Measurements from ENCODE around the gene SIN3A.
A peak's percentile ranks its signal among the peaks of the same experiment; 100 is the strongest.

Gene SIN3A

DNA sequence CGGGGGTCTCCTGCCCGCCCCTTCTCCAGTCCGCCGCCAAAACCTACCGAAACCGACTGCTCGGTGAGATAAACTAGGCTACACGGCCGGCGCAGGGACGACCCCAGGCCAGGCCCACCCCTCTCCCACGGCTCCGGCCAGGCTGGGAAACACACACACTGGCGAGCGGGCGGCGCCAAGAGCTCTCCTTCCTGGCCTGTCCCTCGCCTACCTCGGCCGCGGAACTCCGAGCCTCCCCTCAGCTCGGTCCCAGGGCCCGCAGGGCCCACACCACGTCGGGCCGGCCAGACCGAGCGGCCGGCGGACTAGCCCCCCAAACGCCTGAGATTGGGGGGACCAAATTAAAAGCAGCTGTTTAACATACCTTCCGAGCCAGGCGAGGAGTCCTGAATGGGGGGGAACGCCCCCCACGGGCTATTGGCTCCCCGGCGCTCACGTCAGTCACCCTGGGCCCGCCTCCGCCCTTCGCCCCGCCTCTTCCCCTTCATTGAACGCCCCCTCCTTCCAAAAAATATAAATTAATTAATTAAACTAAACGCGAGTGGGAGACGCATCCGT lies 4.0 kb upstream of the SIN3A start:
- Mint-ChIP-seq H3K27me3 (ENCODE audit: low read depth) (no peaks in the 10 kb centered on the region), H3K4me3 (peak overlapping the region; percentile 87 to 93 (median 89)), H3K4me1 (peaks cover 14% of the 10 kb centered on the region), H3K36me3 (ENCODE audit: low read depth) (no peaks in the 10 kb centered on the region), H3K27ac (peak overlapping the region; percentile 16 to 100 (median 36)), H3K9me3 (no peaks in the 10 kb centered on the region)
- TF ChIP-seq, protein P1, sequence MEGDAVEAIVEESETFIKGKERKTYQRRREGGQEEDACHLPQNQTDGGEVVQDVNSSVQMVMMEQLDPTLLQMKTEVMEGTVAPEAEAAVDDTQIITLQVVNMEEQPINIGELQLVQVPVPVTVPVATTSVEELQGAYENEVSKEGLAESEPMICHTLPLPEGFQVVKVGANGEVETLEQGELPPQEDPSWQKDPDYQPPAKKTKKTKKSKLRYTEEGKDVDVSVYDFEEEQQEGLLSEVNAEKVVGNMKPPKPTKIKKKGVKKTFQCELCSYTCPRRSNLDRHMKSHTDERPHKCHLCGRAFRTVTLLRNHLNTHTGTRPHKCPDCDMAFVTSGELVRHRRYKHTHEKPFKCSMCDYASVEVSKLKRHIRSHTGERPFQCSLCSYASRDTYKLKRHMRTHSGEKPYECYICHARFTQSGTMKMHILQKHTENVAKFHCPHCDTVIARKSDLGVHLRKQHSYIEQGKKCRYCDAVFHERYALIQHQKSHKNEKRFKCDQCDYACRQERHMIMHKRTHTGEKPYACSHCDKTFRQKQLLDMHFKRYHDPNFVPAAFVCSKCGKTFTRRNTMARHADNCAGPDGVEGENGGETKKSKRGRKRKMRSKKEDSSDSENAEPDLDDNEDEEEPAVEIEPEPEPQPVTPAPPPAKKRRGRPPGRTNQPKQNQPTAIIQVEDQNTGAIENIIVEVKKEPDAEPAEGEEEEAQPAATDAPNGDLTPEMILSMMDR (IDR thresholded peaks at IDR 0.05; ENCODE audit: unreplicated experiment in 3 of 3), result no peak

DNA sequence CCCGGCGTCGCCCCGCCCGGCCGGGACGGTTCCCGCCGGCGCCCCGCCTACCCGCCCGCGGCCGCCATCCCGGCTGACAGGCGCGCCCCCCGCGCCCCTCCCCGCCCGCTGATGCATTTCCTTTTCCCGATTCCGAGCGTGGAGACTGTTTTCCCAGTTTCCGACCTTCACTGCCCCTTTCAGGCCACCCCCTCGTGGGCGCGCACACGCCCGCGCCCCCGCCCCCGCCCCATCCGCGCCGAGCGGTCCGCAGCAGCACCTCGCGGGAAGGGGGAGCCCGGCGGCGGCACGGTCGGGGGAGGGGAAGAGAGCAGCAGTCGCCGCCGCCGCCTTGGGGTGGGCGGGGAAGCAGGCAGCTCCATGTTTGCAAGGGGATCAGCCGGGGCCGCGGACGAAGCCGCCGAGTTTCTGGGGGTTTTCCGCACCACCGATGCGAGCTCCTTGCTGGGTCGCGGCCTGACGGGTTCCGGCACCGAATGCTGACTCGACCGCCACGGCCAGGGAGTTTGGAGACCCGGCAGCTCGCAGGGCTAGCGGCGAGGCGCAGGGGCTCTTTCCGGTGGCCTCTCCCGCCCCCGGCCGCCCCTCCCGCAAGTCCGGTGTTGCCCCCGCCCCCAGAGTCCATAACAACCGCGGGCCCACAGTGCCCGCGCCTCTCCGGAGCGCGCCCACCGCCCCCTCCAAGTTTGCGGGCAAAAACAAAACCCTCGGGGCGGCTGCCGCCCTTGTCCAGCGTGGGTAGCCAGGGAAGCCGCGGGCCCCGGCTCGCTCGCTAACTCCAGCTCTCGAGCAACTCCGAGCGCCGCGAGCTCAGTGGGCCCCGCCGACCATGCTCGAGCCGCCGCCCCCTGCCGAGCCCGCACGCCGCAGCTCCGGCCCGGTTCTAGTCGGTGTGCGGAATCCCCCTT lies 3.2 kb upstream of the SIN3A start:
- Mint-ChIP-seq H3K4me3 (peak overlapping the region; percentile 87 to 93 (median 89)), H3K4me1 (peaks cover 20% of the 10 kb centered on the region), H3K27ac (peak overlapping the region; percentile 98 to 100 (median 99))

DNA sequence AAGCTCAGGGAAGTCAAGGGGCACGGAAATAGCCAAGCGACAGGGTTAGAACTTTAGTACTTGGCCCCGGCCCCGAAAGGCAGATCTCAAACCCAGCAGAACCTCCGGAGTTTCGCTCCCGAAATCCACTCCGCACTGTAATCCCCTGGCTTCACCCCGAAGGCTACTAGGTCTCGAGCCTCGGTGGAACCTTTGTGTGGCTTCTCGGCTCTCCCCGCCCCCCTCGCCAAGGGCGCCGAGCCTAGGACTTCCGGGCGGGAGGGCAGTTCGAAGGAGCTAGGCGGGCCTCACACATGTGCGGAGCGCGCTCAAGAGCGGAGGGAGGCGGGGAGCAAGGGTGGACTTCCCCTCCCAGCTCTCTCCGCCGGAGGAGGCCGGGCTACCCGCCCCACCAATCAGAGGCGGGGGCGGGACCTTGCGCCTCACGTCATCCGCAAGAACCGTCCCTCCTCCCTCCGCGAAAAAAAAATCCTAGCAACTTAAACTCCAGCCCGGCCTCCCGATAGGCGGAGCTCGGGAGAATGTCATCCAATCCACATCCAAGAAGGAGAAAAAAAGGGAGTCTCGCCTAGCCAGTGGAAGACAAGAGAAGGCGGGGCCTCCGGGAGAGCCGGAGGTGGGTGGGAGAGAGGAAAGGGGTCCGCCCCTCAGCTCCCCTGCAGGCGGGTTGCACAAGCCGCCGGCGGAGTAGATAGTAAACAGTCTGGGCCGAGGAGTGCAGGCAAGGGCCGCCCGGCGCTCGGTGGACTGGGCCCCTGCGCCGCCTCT lies 2.4 kb upstream of the SIN3A start:
- TF ChIP-seq, protein P1 (IDR thresholded peaks at IDR 0.05; ENCODE audit: unreplicated experiment in 3 of 3), result no peak
- Mint-ChIP-seq H3K4me1 (peaks cover 26% of the 10 kb centered on the region), H3K36me3 (ENCODE audit: low read depth) (no peaks in the 10 kb centered on the region), H3K27me3 (ENCODE audit: low read depth) (no peaks in the 10 kb centered on the region), H3K4me3 (peak overlapping the region; percentile 93 to 98 (median 95)), H3K9me3 (no peaks in the 10 kb centered on the region), H3K27ac (peak overlapping the region; percentile 98 to 100 (median 99))

More for the DNA sequence above, 3.2 kb upstream of the SIN3A start:
- no peaks in the 10 kb centered on the region for H3K36me3 Mint-ChIP-seq (ENCODE audit: low read depth)
- TF ChIP-seq, protein P1 (IDR thresholded peaks at IDR 0.05; ENCODE audit: unreplicated experiment in 3 of 3), result no peak
- H3K9me3 Mint-ChIP-seq, result no peaks in the 10 kb centered on the region
- H3K27me3 Mint-ChIP-seq (ENCODE audit: low read depth), result no peaks in the 10 kb centered on the region

DNA sequence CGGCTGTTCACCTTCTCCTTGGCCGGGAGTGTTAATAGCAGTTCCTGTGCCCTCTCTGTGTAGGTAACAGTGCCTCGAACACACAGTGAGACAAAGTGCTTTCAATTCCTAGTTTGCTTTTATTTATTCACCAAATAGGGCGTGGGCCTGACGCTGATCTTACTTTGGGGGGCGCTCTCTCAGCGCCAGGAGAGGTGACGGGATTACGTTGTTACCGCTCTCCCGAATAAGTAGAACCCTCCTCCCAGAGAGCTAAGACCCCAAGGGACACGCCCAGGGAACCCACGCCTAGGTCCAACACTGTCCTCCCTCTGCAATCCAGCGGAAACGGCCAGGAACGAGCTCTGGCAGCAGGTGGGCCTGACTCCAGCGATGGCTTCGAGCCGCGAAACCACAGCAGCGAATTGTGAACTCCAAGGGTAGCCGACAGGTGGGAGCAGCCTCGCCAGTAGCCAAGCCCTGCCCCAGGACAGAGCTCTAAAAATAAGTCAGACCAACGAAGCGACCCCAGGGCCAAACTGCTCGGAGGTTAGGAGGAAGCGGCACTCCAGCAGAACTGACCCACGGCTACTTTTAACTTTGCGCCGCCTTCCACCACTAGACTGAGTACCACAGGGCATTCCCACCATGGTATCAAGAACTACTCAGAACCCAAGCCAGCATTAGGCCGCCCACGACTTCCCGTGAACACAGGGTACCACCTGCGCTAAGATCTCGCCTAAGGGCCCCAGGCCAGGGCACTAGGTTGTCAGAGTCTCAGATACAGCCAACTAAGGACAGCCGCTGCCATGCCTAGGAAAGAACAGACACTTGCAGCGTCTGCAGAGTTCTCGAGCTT lies 1.6 kb upstream of the SIN3A start:
- H3K27ac Mint-ChIP-seq, result peak overlapping the region; percentile 98 to 100 (median 99)
- H3K4me1 Mint-ChIP-seq, result peaks cover 26% of the 10 kb centered on the region
- H3K27me3 Mint-ChIP-seq (ENCODE audit: low read depth), result no peaks in the 10 kb centered on the region
- TF ChIP-seq, protein P1 (IDR thresholded peaks at IDR 0.05; ENCODE audit: unreplicated experiment in 3 of 3), result peak in 1 of 3 experiments; percentile 11
- no peaks in the 10 kb centered on the region for H3K36me3 Mint-ChIP-seq (ENCODE audit: low read depth)
- H3K9me3 Mint-ChIP-seq, result no peaks in the 10 kb centered on the region
- H3K4me3 Mint-ChIP-seq, result peak overlapping the region; percentile 93 to 98 (median 95)

DNA sequence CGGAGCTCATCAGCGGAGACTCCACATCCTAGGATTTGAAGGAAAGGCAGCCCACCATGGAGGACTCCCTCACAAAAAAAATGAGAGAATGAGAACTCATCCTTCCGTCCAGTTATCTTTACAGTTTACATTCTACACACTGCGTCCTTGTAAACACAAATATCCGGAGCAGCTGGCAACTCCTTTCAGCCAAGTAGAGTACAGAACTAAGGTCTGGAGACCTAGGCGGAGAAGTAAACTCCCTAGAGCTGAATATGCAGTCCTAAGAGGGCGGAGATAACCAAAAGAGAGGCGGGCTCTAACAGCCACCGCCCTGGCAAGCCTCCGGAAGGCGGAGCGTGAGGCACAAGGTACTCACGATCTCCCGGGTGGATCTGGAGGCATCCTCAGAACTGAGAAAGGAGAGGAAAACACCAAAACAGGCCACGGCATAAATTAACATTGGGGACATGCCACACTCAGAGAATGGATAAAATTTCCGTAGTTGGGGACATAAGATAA lies 924 bp upstream of the SIN3A start:
- TF ChIP-seq, protein P1 (IDR thresholded peaks at IDR 0.05; ENCODE audit: unreplicated experiment in 3 of 3), result no peak
- H3K4me1 Mint-ChIP-seq, result peaks cover 26% of the 10 kb centered on the region
- no peaks in the 10 kb centered on the region for H3K9me3 Mint-ChIP-seq
- H3K27me3 Mint-ChIP-seq (ENCODE audit: low read depth), result no peaks in the 10 kb centered on the region
- peak overlapping the region; percentile 93 to 98 (median 95) for H3K4me3 Mint-ChIP-seq
- H3K36me3 Mint-ChIP-seq (ENCODE audit: low read depth), result peaks cover 3% of the 10 kb centered on the region
- H3K27ac Mint-ChIP-seq, result peak overlapping the region; percentile 98 to 100 (median 99)
